Measurements from ENCODE around the gene GSE1. TPM values are rescaled to one million over a fixed set of nuclear protein-coding genes. Genes with fewer than 3 reads are reported as not detected.
A peak's percentile ranks its signal among the peaks of the same experiment; 100 is the strongest.

Gene GSE1
- total and polyA plus RNA-seq, 4 donors = 20.3 to 40.6 (median 30.7) TPM

GRCh38 chr16:85662976-85663830 lies 50.1 kb downstream of the GSE1 start:
- no peaks in the 10 kb centered on the region for H3K9me3 ChIP-seq (ENCODE audit: control insufficient read depth, insufficient read depth, low read length)
- whole genome bisulfite sequencing (ENCODE audit: insufficient coverage) = 87% methylated on average over 32 of the region's 38 CpGs
- DNase-seq (ENCODE audit: low read depth in 4 of 6, low spot score in 6 of 6) = no peak
- H3K27me3 ChIP-seq (ENCODE audit: control insufficient read depth, insufficient read depth, low read length) = no peaks in the 10 kb centered on the region
- no peak overlapping the region for H3K27ac ChIP-seq (ENCODE audit: low read depth, low read length)
- peaks cover 88% of the 10 kb centered on the region for H3K36me3 ChIP-seq (ENCODE audit: control insufficient read depth, insufficient read depth, low read length)
- no peak overlapping the region for H3K4me3 ChIP-seq (ENCODE audit: low read depth, low read length)
- H3K4me1 ChIP-seq (ENCODE audit: control insufficient read depth, insufficient read depth, low read length) = peaks cover 69% of the 10 kb centered on the region

- Histone ChIP-seq H3K36me3 (ENCODE audit: control insufficient read depth, insufficient read depth, low read length) (peaks cover 88% of the 10 kb centered on the region), H3K27me3 (ENCODE audit: control insufficient read depth, insufficient read depth, low read length) (no peaks in the 10 kb centered on the region), H3K4me3 (ENCODE audit: low read depth, low read length) (no peak overlapping the region), H3K9me3 (ENCODE audit: control insufficient read depth, insufficient read depth, low read length) (no peaks in the 10 kb centered on the region), H3K27ac (ENCODE audit: low read depth, low read length) (no peak overlapping the region), H3K4me1 (ENCODE audit: control insufficient read depth, insufficient read depth, low read length) (peaks cover 62% of the 10 kb centered on the region)
- DNase-seq (ENCODE audit: low read depth in 4 of 6, low spot score in 6 of 6) = peak in 2 of 6 donors; percentile 47 to 48
- 62% methylated on average over 10 of the region's 12 CpGs for WGBS (ENCODE audit: insufficient coverage)
Measured at GRCh38 chr16:85663891-85664321, 50.8 kb downstream of the GSE1 start.

- DNase-seq (ENCODE audit: low read depth in 4 of 6, low spot score in 6 of 6) = no peak
- WGBS (ENCODE audit: insufficient coverage) = 85% methylated on average over 24 of the region's 27 CpGs
- H3K27ac ChIP-seq (ENCODE audit: low read depth, low read length) = no peak overlapping the region
- no peaks in the 10 kb centered on the region for H3K9me3 ChIP-seq (ENCODE audit: control insufficient read depth, insufficient read depth, low read length)
- peaks cover 54% of the 10 kb centered on the region for H3K4me1 ChIP-seq (ENCODE audit: control insufficient read depth, insufficient read depth, low read length)
- peaks cover 86% of the 10 kb centered on the region for H3K36me3 ChIP-seq (ENCODE audit: control insufficient read depth, insufficient read depth, low read length)
- H3K4me3 ChIP-seq (ENCODE audit: low read depth, low read length) = no peak overlapping the region
- H3K27me3 ChIP-seq (ENCODE audit: control insufficient read depth, insufficient read depth, low read length) = no peaks in the 10 kb centered on the region
Measured at GRCh38 chr16:85664580-85665372, 51.7 kb downstream of the GSE1 start.

GRCh38 chr16:85665373-85665740 lies 52.2 kb downstream of the GSE1 start:
- peaks cover 48% of the 10 kb centered on the region for H3K4me1 ChIP-seq (ENCODE audit: control insufficient read depth, insufficient read depth, low read length)
- no peak overlapping the region for H3K27ac ChIP-seq (ENCODE audit: low read depth, low read length)
- WGBS (ENCODE audit: insufficient coverage) = 91% methylated on average over 12 of the region's 12 CpGs
- no peak for DNase-seq (ENCODE audit: low read depth in 4 of 6, low spot score in 6 of 6)
- no peak overlapping the region for H3K4me3 ChIP-seq (ENCODE audit: low read depth, low read length)
- H3K9me3 ChIP-seq (ENCODE audit: control insufficient read depth, insufficient read depth, low read length) = no peaks in the 10 kb centered on the region
- H3K36me3 ChIP-seq (ENCODE audit: control insufficient read depth, insufficient read depth, low read length) = peaks cover 81% of the 10 kb centered on the region
- H3K27me3 ChIP-seq (ENCODE audit: control insufficient read depth, insufficient read depth, low read length) = no peaks in the 10 kb centered on the region

- no peak overlapping the region for H3K27ac ChIP-seq (ENCODE audit: low read depth, low read length)
- H3K4me1 ChIP-seq (ENCODE audit: control insufficient read depth, insufficient read depth, low read length) = peaks cover 42% of the 10 kb centered on the region
- no peaks in the 10 kb centered on the region for H3K9me3 ChIP-seq (ENCODE audit: control insufficient read depth, insufficient read depth, low read length)
- H3K27me3 ChIP-seq (ENCODE audit: control insufficient read depth, insufficient read depth, low read length) = no peaks in the 10 kb centered on the region
- DNase-seq (ENCODE audit: low read depth in 4 of 6, low spot score in 6 of 6) = no peak
- no peak overlapping the region for H3K4me3 ChIP-seq (ENCODE audit: low read depth, low read length)
- WGBS (ENCODE audit: insufficient coverage) = 79% methylated on average over 13 of the region's 13 CpGs
- peaks cover 82% of the 10 kb centered on the region for H3K36me3 ChIP-seq (ENCODE audit: control insufficient read depth, insufficient read depth, low read length)
Measured at GRCh38 chr16:85665929-85666328, 52.8 kb downstream of the GSE1 start.

- Histone ChIP-seq H3K36me3 (ENCODE audit: control insufficient read depth, insufficient read depth, low read length) (peaks cover 76% of the 10 kb centered on the region), H3K9me3 (ENCODE audit: control insufficient read depth, insufficient read depth, low read length) (no peaks in the 10 kb centered on the region), H3K27ac (ENCODE audit: low read depth, low read length) (no peak overlapping the region), H3K27me3 (ENCODE audit: control insufficient read depth, insufficient read depth, low read length) (no peaks in the 10 kb centered on the region), H3K4me3 (ENCODE audit: low read depth, low read length) (no peak overlapping the region), H3K4me1 (ENCODE audit: control insufficient read depth, insufficient read depth, low read length) (peaks cover 29% of the 10 kb centered on the region)
- DNase-seq (ENCODE audit: low read depth in 4 of 6, low spot score in 6 of 6) = no peak
- over 99% methylated on average over 8 of the region's 9 CpGs for WGBS (ENCODE audit: insufficient coverage)
Measured at GRCh38 chr16:85667261-85667660, 54.1 kb downstream of the GSE1 start.

- 93% methylated on average over 12 of the region's 16 CpGs for WGBS (ENCODE audit: insufficient coverage)
- H3K4me1 ChIP-seq (ENCODE audit: control insufficient read depth, insufficient read depth, low read length) = peaks cover 22% of the 10 kb centered on the region
- H3K27ac ChIP-seq (ENCODE audit: low read depth, low read length) = no peak overlapping the region
- no peak overlapping the region for H3K4me3 ChIP-seq (ENCODE audit: low read depth, low read length)
- DNase-seq (ENCODE audit: low read depth in 4 of 6, low spot score in 6 of 6) = no peak
- peaks cover 75% of the 10 kb centered on the region for H3K36me3 ChIP-seq (ENCODE audit: control insufficient read depth, insufficient read depth, low read length)
- H3K27me3 ChIP-seq (ENCODE audit: control insufficient read depth, insufficient read depth, low read length) = no peaks in the 10 kb centered on the region
- H3K9me3 ChIP-seq (ENCODE audit: control insufficient read depth, insufficient read depth, low read length) = no peaks in the 10 kb centered on the region
Measured at GRCh38 chr16:85667841-85668413, 54.8 kb downstream of the GSE1 start.

GRCh38 chr16:85668676-85669424 lies 55.7 kb downstream of the GSE1 start:
- Histone ChIP-seq H3K9me3 (ENCODE audit: control insufficient read depth, insufficient read depth, low read length) (no peaks in the 10 kb centered on the region), H3K36me3 (ENCODE audit: control insufficient read depth, insufficient read depth, low read length) (peaks cover 66% of the 10 kb centered on the region), H3K27me3 (ENCODE audit: control insufficient read depth, insufficient read depth, low read length) (no peaks in the 10 kb centered on the region), H3K4me3 (ENCODE audit: low read depth, low read length) (no peak overlapping the region), H3K4me1 (ENCODE audit: control insufficient read depth, insufficient read depth, low read length) (peaks cover 15% of the 10 kb centered on the region), H3K27ac (ENCODE audit: low read depth, low read length) (no peak overlapping the region)
- 95% methylated on average over 9 of the region's 10 CpGs for WGBS (ENCODE audit: insufficient coverage)
- no peak for DNase-seq (ENCODE audit: low read depth in 4 of 6, low spot score in 6 of 6)

- Histone ChIP-seq H3K9me3 (ENCODE audit: control insufficient read depth, insufficient read depth, low read length) (no peaks in the 10 kb centered on the region), H3K27me3 (ENCODE audit: control insufficient read depth, insufficient read depth, low read length) (no peaks in the 10 kb centered on the region), H3K4me1 (ENCODE audit: control insufficient read depth, insufficient read depth, low read length) (peaks cover 9% of the 10 kb centered on the region), H3K27ac (ENCODE audit: low read depth, low read length) (no peak overlapping the region), H3K4me3 (ENCODE audit: low read depth, low read length) (no peak overlapping the region), H3K36me3 (ENCODE audit: control insufficient read depth, insufficient read depth, low read length) (peaks cover 57% of the 10 kb centered on the region)
- DNase-seq (ENCODE audit: low read depth in 4 of 6, low spot score in 6 of 6) = no peak
- 81% methylated on average over 11 of the region's 14 CpGs for WGBS (ENCODE audit: insufficient coverage)
Measured at GRCh38 chr16:85670840-85671239, 57.7 kb downstream of the GSE1 start.
